ENCODE data around the gene CRHR1. TPM values are rescaled to one million over a fixed set of nuclear protein-coding genes. Genes with fewer than 3 reads are reported as not detected.

CRHR1 gene
- total RNA-seq, 1 experiment from 2014 or later: 0.15 TPM

DNA sequence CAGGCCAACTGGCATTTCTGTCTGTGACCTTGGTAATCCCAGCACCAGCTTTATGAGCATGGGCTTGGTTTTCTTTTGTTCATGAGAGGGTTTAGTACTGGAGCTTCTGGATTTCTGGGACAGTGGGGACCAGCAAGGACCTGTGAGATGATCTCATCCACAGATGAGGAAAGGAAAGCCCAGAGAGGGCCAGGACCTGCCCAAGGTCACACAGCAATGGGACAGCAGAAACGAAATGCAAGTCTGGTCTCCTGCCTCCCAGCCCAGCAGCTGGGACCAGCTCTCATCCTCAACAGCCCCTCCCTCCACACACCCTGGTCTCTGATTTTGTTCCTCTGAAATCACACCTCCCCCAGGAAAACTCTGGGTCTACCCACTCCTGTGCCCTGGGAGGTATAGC lies 67.8 kb downstream of the CRHR1 start:
- Histone ChIP-seq H3K4me1 (ENCODE audit: control insufficient read depth, insufficient read depth, low read length) (no peaks in the 10 kb centered on the region), H3K4me3 (ENCODE audit: low read depth in 2 of 2, low read length in 2 of 2) (no peak overlapping the region), H3K36me3 (ENCODE audit: control insufficient read depth, insufficient read depth, low read length) (no peaks in the 10 kb centered on the region), H3K9me3 (ENCODE audit: control insufficient read depth, insufficient read depth, low read depth, low read length) (no peaks in the 10 kb centered on the region), H3K27ac (ENCODE audit: low read length) (no peak overlapping the region), H3K27me3 (ENCODE audit: control insufficient read depth, insufficient read depth, low read length) (no peaks in the 10 kb centered on the region)
- ChIA-PET CTCF (interaction anchor here (2.1 kb wide), 1 partner anchor 212 kb away, joined by 10 read pairs; no protein-coding TSS in a partner anchor), POLR2A (no interaction called here)
- in situ Hi-C loops (cut with HindIII; ENCODE audit: low pct_unique_long_range_greater_than_20kb, low sequenced_read_pairs) (no loop called here), intact Hi-C loops (cut with micrococcal nuclease; ENCODE audit: unreplicated experiment) (no loop called here)
- TF ChIP-seq SIN3A (IDR thresholded peaks at IDR 0.05; ENCODE audit: borderline replicate concordance, insufficient read depth, low read depth, low read length): no peak
- TF ChIP-seq, protein P1, sequence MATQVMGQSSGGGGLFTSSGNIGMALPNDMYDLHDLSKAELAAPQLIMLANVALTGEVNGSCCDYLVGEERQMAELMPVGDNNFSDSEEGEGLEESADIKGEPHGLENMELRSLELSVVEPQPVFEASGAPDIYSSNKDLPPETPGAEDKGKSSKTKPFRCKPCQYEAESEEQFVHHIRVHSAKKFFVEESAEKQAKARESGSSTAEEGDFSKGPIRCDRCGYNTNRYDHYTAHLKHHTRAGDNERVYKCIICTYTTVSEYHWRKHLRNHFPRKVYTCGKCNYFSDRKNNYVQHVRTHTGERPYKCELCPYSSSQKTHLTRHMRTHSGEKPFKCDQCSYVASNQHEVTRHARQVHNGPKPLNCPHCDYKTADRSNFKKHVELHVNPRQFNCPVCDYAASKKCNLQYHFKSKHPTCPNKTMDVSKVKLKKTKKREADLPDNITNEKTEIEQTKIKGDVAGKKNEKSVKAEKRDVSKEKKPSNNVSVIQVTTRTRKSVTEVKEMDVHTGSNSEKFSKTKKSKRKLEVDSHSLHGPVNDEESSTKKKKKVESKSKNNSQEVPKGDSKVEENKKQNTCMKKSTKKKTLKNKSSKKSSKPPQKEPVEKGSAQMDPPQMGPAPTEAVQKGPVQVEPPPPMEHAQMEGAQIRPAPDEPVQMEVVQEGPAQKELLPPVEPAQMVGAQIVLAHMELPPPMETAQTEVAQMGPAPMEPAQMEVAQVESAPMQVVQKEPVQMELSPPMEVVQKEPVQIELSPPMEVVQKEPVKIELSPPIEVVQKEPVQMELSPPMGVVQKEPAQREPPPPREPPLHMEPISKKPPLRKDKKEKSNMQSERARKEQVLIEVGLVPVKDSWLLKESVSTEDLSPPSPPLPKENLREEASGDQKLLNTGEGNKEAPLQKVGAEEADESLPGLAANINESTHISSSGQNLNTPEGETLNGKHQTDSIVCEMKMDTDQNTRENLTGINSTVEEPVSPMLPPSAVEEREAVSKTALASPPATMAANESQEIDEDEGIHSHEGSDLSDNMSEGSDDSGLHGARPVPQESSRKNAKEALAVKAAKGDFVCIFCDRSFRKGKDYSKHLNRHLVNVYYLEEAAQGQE (IDR thresholded peaks at IDR 0.05; ENCODE audit: insufficient read depth in 1 of 2, low read depth in 2 of 2, low read length in 1 of 2): no peak
- TF ChIP-seq POLR2AphosphoS5 (IDR thresholded peaks at IDR 0.05; ENCODE audit: low read depth, low read length): no peak
- TF ChIP-seq, protein P2, sequence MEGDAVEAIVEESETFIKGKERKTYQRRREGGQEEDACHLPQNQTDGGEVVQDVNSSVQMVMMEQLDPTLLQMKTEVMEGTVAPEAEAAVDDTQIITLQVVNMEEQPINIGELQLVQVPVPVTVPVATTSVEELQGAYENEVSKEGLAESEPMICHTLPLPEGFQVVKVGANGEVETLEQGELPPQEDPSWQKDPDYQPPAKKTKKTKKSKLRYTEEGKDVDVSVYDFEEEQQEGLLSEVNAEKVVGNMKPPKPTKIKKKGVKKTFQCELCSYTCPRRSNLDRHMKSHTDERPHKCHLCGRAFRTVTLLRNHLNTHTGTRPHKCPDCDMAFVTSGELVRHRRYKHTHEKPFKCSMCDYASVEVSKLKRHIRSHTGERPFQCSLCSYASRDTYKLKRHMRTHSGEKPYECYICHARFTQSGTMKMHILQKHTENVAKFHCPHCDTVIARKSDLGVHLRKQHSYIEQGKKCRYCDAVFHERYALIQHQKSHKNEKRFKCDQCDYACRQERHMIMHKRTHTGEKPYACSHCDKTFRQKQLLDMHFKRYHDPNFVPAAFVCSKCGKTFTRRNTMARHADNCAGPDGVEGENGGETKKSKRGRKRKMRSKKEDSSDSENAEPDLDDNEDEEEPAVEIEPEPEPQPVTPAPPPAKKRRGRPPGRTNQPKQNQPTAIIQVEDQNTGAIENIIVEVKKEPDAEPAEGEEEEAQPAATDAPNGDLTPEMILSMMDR (IDR thresholded peaks at IDR 0.05): no peak
- TF ChIP-seq TCF7L2 (IDR thresholded peaks at IDR 0.05; ENCODE audit: low read depth, low read length): no peak
- ATAC-seq: no peak
- no peak for DNase-seq (ENCODE audit: low read depth, low spot score)
- no TSS peak for BruUV-seq (replicated peaks)

DNA sequence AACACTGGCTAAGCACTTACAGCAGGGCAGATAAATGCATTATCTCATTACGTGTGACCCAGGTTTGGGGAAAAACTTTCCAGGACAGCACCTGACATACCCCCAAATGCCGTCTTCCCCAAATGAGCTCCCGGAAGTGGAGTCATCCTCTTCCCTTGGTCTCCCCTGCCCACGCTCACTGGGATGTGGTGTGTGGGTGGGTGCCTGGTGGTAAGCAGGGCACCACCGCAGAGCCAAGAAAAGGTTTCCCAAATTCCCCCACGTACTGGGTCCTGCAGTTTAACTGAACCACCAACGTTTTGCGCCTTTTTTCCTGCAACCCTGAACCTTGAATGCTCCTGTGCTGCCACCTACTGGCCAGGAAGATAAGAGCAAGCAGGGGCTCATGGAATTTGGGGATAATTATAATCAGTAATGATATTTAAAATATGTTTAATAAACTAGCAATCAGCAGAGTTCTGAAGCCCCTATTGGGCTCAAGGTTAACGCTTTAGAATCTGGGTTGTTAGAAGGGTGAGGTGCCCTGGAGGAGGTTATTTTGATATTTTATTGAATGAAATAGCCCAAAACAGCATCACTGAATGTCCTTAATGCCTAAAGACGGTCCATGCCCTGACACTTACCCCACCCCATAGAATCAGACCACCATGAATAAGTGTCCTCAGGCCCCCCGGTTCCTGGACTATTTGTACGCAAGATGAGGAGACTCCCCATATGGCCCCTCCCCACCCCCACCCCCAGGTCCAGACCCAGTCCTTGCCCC lies 68.6 kb downstream of the CRHR1 start:
- in situ Hi-C loops (cut with HindIII; ENCODE audit: low pct_unique_long_range_greater_than_20kb, low sequenced_read_pairs): no loop called here
- Histone ChIP-seq H3K27me3 (ENCODE audit: control insufficient read depth, insufficient read depth, low read length) (no peaks in the 10 kb centered on the region), H3K4me3 (ENCODE audit: low read depth in 2 of 2, low read length in 2 of 2) (no peak overlapping the region), H3K9me3 (ENCODE audit: control insufficient read depth, insufficient read depth, low read depth, low read length) (no peaks in the 10 kb centered on the region), H3K27ac (ENCODE audit: low read length) (no peak overlapping the region), H3K4me1 (ENCODE audit: control insufficient read depth, insufficient read depth, low read length) (no peaks in the 10 kb centered on the region), H3K36me3 (ENCODE audit: control insufficient read depth, insufficient read depth, low read length) (no peaks in the 10 kb centered on the region)
- intact Hi-C loops (cut with micrococcal nuclease; ENCODE audit: unreplicated experiment): no loop called here
- ATAC-seq (peak; percentile 60; the same call in 1 of the 2 replicates), DNase-seq (ENCODE audit: low read depth, low spot score) (peak; percentile 13)
- ChIA-PET POLR2A (no interaction called here), CTCF (interaction anchor here (0.6 to 2.1 kb wide), 2 partner anchors 213 kb away, joined by 3 to 10 read pairs; no protein-coding TSS in a partner anchor)
- no TSS peak for BruUV-seq (replicated peaks)
- TF ChIP-seq, protein P1 (IDR thresholded peaks at IDR 0.05; ENCODE audit: insufficient read depth in 1 of 2, low read depth in 2 of 2, low read length in 1 of 2): no peak
- TF ChIP-seq TCF7L2 (IDR thresholded peaks at IDR 0.05; ENCODE audit: low read depth, low read length) (no peak), SIN3A (IDR thresholded peaks at IDR 0.05; ENCODE audit: borderline replicate concordance, insufficient read depth, low read depth, low read length) (no peak), POLR2AphosphoS5 (IDR thresholded peaks at IDR 0.05; ENCODE audit: low read depth, low read length) (no peak)
- TF ChIP-seq, protein P2 (IDR thresholded peaks at IDR 0.05): peak; percentile 84

Measured in Panc1 (cell line).